ENCODE data around the gene KCNIP4. TPM values are rescaled to one million over a fixed set of nuclear protein-coding genes. Genes with fewer than 3 reads are reported as not detected.

KCNIP4 gene
- total and polyA plus RNA-seq, 2 of the 4 experiments (the other 2 are of a cell fraction), result not detected

DNA sequence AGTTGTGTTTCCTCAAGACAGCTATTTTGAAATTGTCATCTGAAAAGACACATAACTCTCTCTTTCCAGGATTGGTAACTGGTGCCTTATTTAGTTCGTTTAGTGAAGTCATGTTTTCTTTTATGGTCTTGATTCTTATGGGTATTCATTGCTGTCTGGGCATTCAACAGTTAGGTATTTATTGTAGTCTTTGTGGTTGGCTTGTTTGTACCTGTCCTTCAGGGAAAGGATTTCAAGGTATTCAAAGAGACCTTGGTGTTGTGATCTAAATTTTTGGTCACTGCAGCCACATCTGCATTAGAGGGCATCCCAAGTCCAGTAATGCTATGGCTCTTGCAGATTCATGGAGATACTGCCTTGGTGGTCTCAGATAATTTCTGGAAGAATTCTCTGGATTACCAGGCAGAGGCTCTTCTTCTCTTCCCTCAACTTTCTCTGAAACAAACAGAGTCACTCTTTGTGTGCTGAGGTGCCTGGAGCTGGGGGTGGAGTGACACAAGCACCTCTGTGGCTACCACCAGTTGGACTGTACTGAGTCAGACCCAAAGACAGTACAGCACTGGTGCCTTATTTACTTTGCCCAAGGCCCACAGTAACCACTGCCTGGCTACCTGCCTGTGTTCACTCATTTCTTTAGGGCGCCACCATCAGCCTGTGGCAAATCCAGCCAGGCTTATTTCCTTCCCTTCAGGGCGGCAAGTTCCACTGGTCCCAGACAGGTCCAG lies 620.4 kb downstream of the KCNIP4 start:
- H3K56ac ChIP-seq (ENCODE audit: extremely low read depth, insufficient read depth, low read length), result no peak overlapping the region
- no peaks in the 10 kb centered on the region for H3K4me1 ChIP-seq (ENCODE audit: control insufficient read depth, insufficient read depth, low read length)
- no peaks in the 10 kb centered on the region for H4K20me1 ChIP-seq (ENCODE audit: insufficient read depth, low read length)
- ChIA-PET CTCF (no interaction called here), POLR2A (ENCODE audit: unreplicated experiment) (no interaction called here)
- in situ Hi-C loops (cut with MboI; ENCODE audit: low sequenced_read_pairs) (no loop called here), intact Hi-C loops (cut with micrococcal nuclease) (no loop called here), dilution Hi-C loops (cut with HindIII; ENCODE audit: low sequenced_read_pairs, unreplicated experiment) (no loop called here)
- no peak for ATAC-seq (ENCODE audit: low read depth)
- H3K36me3 ChIP-seq (ENCODE audit: control insufficient read depth, insufficient read depth, low read length), result no peaks in the 10 kb centered on the region
- no peak overlapping the region for H3K4me3 ChIP-seq (ENCODE audit: insufficient read depth, low read depth, low read length)
- H3K14ac ChIP-seq (replicated peaks; ENCODE audit: low read depth, low read length), result no peak overlapping the region
- TF ChIP-seq MAZ (IDR thresholded peaks at IDR 0.05; ENCODE audit: borderline replicate concordance, low read depth, low read length) (no peak), RAD21 (IDR thresholded peaks at IDR 0.05; ENCODE audit: low read length) (no peak), RCOR1 (IDR thresholded peaks at IDR 0.05; ENCODE audit: insufficient replicate concordance, low read length) (no peak), MXI1 (IDR thresholded peaks at IDR 0.05; ENCODE audit: borderline replicate concordance, low read depth, low read length) (no peak), BHLHE40 (IDR thresholded peaks at IDR 0.05; ENCODE audit: low read depth, low read length) (no peak), NFE2L2 (IDR thresholded peaks at IDR 0.05; ENCODE audit: low read depth, low read length) (no peak), MAFK (IDR thresholded peaks at IDR 0.05; ENCODE audit: low read depth, low read length) (no peak), SMC3 (IDR thresholded peaks at IDR 0.05; ENCODE audit: low read depth, low read length) (no peak), CHD1 (IDR thresholded peaks at IDR 0.05; ENCODE audit: low read depth, low read length) (no peak), CEBPB (IDR thresholded peaks at IDR 0.05; ENCODE audit: low read depth, low read length) (no peak), POLR2A (IDR thresholded peaks at IDR 0.05; ENCODE audit: low read depth, low read length) (no peak)
- TF ChIP-seq, protein P1, sequence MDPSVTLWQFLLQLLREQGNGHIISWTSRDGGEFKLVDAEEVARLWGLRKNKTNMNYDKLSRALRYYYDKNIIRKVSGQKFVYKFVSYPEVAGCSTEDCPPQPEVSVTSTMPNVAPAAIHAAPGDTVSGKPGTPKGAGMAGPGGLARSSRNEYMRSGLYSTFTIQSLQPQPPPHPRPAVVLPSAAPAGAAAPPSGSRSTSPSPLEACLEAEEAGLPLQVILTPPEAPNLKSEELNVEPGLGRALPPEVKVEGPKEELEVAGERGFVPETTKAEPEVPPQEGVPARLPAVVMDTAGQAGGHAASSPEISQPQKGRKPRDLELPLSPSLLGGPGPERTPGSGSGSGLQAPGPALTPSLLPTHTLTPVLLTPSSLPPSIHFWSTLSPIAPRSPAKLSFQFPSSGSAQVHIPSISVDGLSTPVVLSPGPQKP (IDR thresholded peaks at IDR 0.05; ENCODE audit: borderline replicate concordance, low read depth, low read length), result no peak
- TF ChIP-seq, protein P2, sequence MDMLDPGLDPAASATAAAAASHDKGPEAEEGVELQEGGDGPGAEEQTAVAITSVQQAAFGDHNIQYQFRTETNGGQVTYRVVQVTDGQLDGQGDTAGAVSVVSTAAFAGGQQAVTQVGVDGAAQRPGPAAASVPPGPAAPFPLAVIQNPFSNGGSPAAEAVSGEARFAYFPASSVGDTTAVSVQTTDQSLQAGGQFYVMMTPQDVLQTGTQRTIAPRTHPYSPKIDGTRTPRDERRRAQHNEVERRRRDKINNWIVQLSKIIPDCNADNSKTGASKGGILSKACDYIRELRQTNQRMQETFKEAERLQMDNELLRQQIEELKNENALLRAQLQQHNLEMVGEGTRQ (IDR thresholded peaks at IDR 0.05; ENCODE audit: low read depth, low read length), result no peak
- TF ChIP-seq, protein P3, sequence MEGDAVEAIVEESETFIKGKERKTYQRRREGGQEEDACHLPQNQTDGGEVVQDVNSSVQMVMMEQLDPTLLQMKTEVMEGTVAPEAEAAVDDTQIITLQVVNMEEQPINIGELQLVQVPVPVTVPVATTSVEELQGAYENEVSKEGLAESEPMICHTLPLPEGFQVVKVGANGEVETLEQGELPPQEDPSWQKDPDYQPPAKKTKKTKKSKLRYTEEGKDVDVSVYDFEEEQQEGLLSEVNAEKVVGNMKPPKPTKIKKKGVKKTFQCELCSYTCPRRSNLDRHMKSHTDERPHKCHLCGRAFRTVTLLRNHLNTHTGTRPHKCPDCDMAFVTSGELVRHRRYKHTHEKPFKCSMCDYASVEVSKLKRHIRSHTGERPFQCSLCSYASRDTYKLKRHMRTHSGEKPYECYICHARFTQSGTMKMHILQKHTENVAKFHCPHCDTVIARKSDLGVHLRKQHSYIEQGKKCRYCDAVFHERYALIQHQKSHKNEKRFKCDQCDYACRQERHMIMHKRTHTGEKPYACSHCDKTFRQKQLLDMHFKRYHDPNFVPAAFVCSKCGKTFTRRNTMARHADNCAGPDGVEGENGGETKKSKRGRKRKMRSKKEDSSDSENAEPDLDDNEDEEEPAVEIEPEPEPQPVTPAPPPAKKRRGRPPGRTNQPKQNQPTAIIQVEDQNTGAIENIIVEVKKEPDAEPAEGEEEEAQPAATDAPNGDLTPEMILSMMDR (conservative IDR thresholded peaks at IDR 0.05; ENCODE audit: low read depth, low read length), result no peak
- DNase-seq, result no peak
- no peak overlapping the region for H2AFZ ChIP-seq (replicated peaks; ENCODE audit: low read length, poor library complexity)
- no peak overlapping the region for H3K4me2 ChIP-seq (ENCODE audit: low read depth, low read length)
- H4K5ac ChIP-seq (ENCODE audit: low read depth, low read length), result no peak overlapping the region
- no peak overlapping the region for H2AK5ac ChIP-seq (ENCODE audit: low read depth, low read length)
- H3K27me3 ChIP-seq (ENCODE audit: control insufficient read depth, insufficient read depth, low read length), result no peaks in the 10 kb centered on the region
- H2AK9ac ChIP-seq (replicated peaks; ENCODE audit: low read depth, low read length, poor library complexity), result no peak overlapping the region
- no TSS peak for BruUV-seq (replicated peaks)
- H2BK15ac ChIP-seq (ENCODE audit: low read depth, low read length), result no peak overlapping the region
- no peak overlapping the region for H2BK20ac ChIP-seq (ENCODE audit: low read depth, low read length)
- H3K4ac ChIP-seq (ENCODE audit: low read depth, low read length), result no peak overlapping the region
- H3K9me3 ChIP-seq (ENCODE audit: control insufficient read depth, insufficient read depth, low read length), result peaks cover 6% of the 10 kb centered on the region; the same call in 1 of the 2 replicates
- no peak overlapping the region for H2BK120ac ChIP-seq (ENCODE audit: low read depth, low read length)
- no CpG with 5 or more reads among the region's 3 CpGs for WGBS, 2 experiments (ENCODE audit: extremely low coverage in 2 of 2, insufficient read length in 1 of 2)
- H2BK5ac ChIP-seq (ENCODE audit: low read depth, low read length, poor library complexity, severe bottlenecking), result no peak overlapping the region
- H3K79me1 ChIP-seq (ENCODE audit: low read depth in 1 of 2, low read length in 2 of 2), result no peaks in the 10 kb centered on the region
- no peak overlapping the region for H3K9ac ChIP-seq (ENCODE audit: low read depth, low read length)
- no peaks in the 10 kb centered on the region for H3K9me1 ChIP-seq (ENCODE audit: insufficient read depth, low read length)
- H3K18ac ChIP-seq (ENCODE audit: low read depth, low read length), result no peak overlapping the region
- no peak overlapping the region for H3K27ac ChIP-seq (ENCODE audit: insufficient read depth, low read length)
- no peak overlapping the region for H3K23ac ChIP-seq (ENCODE audit: low read depth, low read length)
- H4K91ac ChIP-seq (ENCODE audit: insufficient read depth, low read depth, low read length), result no peak overlapping the region
- no peak overlapping the region for H4K8ac ChIP-seq (ENCODE audit: low read depth in 2 of 2, low read length in 2 of 2)
